Measurements from ENCODE around the gene MAN1B1.
"Not testable (repeated sequence)": the region's sequence is repeated elsewhere in the genome, so short reads cannot be mapped to it uniquely, and the experiment has no call there.

MAN1B1 gene

GRCh38 chr9:137055385-137056364 is 31.1 kb upstream of the MAN1B1 start:
- Mint-ChIP-seq H3K36me3 (ENCODE audit: low read depth) (no peaks in the 10 kb centered on the region), H3K4me3 (peak overlapping the region; percentile 32 to 72 (median 36)), H3K27ac (peak overlapping the region; percentile 87 to 93 (median 87)), H3K9me3 (no peaks in the 10 kb centered on the region), H3K27me3 (ENCODE audit: low read depth) (peaks cover 64% of the 10 kb centered on the region), H3K4me1 (peaks cover 25% of the 10 kb centered on the region)
- TF ChIP-seq CTCF (IDR thresholded peaks at IDR 0.05; ENCODE audit: unreplicated experiment in 3 of 3), result no peak

GRCh38 chr9:137056739-137057415 is 29.9 kb upstream of the MAN1B1 start:
- TF ChIP-seq CTCF (IDR thresholded peaks at IDR 0.05; ENCODE audit: unreplicated experiment in 3 of 3), result no peak
- no peak overlapping the region for H3K4me3 Mint-ChIP-seq
- H3K36me3 Mint-ChIP-seq (ENCODE audit: low read depth), result no peaks in the 10 kb centered on the region
- H3K27me3 Mint-ChIP-seq (ENCODE audit: low read depth), result peaks cover 59% of the 10 kb centered on the region
- H3K9me3 Mint-ChIP-seq, result no peaks in the 10 kb centered on the region
- peak overlapping the region in 2 of 3 experiments; percentile 70 to 71 for H3K27ac Mint-ChIP-seq
- peaks cover 25% of the 10 kb centered on the region for H3K4me1 Mint-ChIP-seq

GRCh38 chr9:137057545-137057944 is 29.2 kb upstream of the MAN1B1 start:
- Mint-ChIP-seq H3K9me3 (no peaks in the 10 kb centered on the region), H3K4me3 (no peak overlapping the region), H3K4me1 (peaks cover 25% of the 10 kb centered on the region), H3K27ac (peak overlapping the region in 2 of 3 experiments; percentile 70 to 71), H3K36me3 (ENCODE audit: low read depth) (no peaks in the 10 kb centered on the region), H3K27me3 (ENCODE audit: low read depth) (peaks cover 57% of the 10 kb centered on the region)
- TF ChIP-seq CTCF (IDR thresholded peaks at IDR 0.05; ENCODE audit: unreplicated experiment in 3 of 3), result no peak

- peaks cover 52% of the 10 kb centered on the region for H3K27me3 Mint-ChIP-seq (ENCODE audit: low read depth)
- no peaks in the 10 kb centered on the region for H3K36me3 Mint-ChIP-seq (ENCODE audit: low read depth)
- no peaks in the 10 kb centered on the region for H3K9me3 Mint-ChIP-seq
Measured at GRCh38 chr9:137058521-137059234, 28.1 kb upstream of the MAN1B1 start.

GRCh38 chr9:137062384-137062783 is 24.4 kb upstream of the MAN1B1 start:
- no peak overlapping the region for H3K4me3 Mint-ChIP-seq
- H3K27me3 Mint-ChIP-seq (ENCODE audit: low read depth), result peaks cover 32% of the 10 kb centered on the region
- peaks cover 13% of the 10 kb centered on the region for H3K4me1 Mint-ChIP-seq
- no peak overlapping the region for H3K27ac Mint-ChIP-seq
- no peak for TF ChIP-seq CTCF (IDR thresholded peaks at IDR 0.05; ENCODE audit: unreplicated experiment in 3 of 3)
- H3K36me3 Mint-ChIP-seq (ENCODE audit: low read depth), result no peaks in the 10 kb centered on the region
- no peaks in the 10 kb centered on the region for H3K9me3 Mint-ChIP-seq

More at GRCh38 chr9:137058521-137059234, 28.1 kb upstream of the MAN1B1 start:
- Mint-ChIP-seq H3K27ac (peak overlapping the region in 2 of 3 experiments; percentile 46 to 50), H3K4me1 (peaks cover 25% of the 10 kb centered on the region), H3K4me3 (no peak overlapping the region)
- no peak for TF ChIP-seq CTCF (IDR thresholded peaks at IDR 0.05; ENCODE audit: unreplicated experiment in 3 of 3)

- H3K4me1 Mint-ChIP-seq; H3K4me3 Mint-ChIP-seq; H3K9me3 Mint-ChIP-seq; H3K27ac Mint-ChIP-seq; H3K36me3 Mint-ChIP-seq (ENCODE audit: low read depth): not testable (repeated sequence)
- H3K27me3 Mint-ChIP-seq (ENCODE audit: low read depth), result peaks cover 32% of the 10 kb centered on the region
Measured at GRCh38 chr9:137062798-137063197, 24.0 kb upstream of the MAN1B1 start.

Measured in nephron (organoid).